Hepatic stellate cell (primary cell): ENCODE measurements around the gene CTPS2.

Experiments used
- DNase-seq: peaks from one replicate; pipeline ENCODE4 v3.0.0; 2011; ENCODE audit warnings: low spot score

The CTPS2 gene

DNA sequence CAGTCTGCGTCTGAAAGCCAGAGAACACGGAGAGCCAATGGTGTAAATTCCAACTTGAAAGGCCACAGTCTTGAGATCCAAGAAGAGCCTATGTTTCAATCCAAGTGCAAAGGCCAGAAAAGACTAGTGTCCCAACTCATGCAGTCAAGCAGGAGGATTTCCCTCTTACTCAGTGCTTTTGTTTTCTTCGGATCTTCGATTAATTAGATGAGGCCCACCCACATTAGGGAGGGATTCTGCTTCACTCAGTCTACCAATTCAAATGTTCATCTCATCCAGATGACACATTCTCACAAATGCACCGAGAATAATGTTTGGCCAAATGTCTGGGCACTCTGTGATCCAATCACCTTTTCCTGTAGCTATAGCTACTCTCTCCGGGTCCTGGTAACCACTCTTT, 154.0 kb downstream of the CTPS2 start:
- DNase-seq = no peak

DNA sequence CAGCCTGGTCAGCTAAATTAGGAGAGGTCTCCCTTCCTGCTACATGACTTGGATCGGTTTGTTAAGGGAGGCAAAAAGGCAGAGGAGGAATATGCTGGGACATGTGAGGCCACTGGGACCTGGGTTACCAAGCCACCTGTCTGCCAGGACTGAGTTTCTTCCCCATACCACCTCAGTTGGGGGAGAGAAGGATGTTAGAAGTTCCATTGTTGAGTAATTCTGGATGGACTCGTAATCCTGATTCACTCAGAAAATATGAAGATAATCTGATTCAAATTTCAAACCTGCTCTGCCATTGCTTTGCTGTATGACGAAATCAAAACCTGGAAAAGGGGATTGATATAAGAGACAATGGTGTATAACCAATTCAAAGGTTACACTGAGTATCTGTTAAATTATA, 159.9 kb downstream of the CTPS2 start:
- DNase-seq = no peak

DNA sequence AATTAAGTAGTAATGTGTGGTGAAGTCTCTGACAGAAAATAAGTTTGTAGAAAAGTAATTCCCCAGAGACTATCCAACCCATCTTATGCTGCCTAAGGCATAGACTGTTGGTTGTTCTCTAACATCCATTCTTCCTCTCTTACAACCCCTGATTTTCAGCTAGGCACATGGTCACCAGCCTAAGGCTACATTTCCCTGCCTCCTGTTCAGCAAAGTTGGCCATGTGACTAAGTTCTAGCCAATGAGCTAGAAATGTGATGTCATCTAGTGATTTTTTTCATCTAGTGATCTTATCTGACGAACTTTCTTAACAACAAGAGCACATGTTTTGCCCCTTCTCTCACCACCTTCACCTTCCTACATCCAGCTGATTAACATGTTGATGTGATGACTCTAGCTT, 164.8 kb downstream of the CTPS2 start:
- DNase-seq = no peak

DNA sequence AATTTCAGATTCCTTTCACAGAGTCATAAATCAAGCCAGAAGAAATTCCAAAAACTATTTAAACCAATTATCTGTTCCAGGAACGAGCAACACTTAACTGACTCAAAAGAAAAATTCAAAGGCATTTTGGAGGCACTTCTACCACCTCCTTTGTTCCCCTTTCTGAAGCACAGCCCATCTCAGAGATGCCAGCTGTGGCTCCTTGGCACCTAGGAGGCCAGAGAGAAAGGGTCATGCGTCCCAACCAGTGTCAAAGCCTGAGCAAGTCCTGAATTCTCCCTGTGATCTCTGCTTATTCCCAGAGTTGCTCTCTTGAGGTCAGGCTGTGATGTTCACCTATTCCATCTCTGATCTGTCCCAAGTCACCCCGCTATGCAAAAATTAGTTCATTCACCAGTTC, 167.5 kb downstream of the CTPS2 start:
- DNase-seq = no peak
